ENCODE results near the gene RHBDD1. TPM values are rescaled to one million over a fixed set of nuclear protein-coding genes. Genes with fewer than 3 reads are reported as not detected.
A peak's percentile ranks its signal among the peaks of the same experiment; 100 is the strongest.

Gene RHBDD1
- polyA plus RNA-seq, 3 donors = 8.1 to 19.5 (median 15.5) TPM

DNA sequence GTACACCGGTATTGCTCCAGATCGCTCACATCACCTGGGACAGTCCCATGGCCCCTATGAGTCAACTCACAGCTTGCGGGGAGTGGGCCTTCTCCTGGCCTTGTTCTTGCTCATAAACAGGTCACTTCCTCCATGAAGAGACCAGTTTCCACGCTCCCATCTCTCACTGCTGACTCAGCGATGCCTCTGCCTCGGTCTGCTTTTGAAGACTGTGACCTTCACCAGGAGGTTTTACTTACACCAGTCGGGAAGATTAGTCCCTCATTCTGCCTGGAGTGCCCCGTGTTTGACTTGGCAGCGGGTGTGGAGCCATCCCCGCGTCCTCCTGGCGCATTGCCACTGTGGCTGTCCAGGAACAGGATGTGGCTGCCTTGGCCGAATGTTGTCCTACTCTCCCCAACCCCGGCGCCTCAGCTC, 159.8 kb downstream of the RHBDD1 start:
- no peak overlapping the region for H3K4me2 ChIP-seq (replicated peaks; ENCODE audit: extremely low read depth, low read length, poor library complexity, severe bottlenecking)
- H3K79me2 ChIP-seq (ENCODE audit: insufficient read depth, low read length) = no peaks in the 10 kb centered on the region
- H3K27me3 ChIP-seq (ENCODE audit: control insufficient read depth in 2 of 2, insufficient read depth in 2 of 2, low read length in 2 of 2) = no peaks in the 10 kb centered on the region
- TF ChIP-seq, protein P1, sequence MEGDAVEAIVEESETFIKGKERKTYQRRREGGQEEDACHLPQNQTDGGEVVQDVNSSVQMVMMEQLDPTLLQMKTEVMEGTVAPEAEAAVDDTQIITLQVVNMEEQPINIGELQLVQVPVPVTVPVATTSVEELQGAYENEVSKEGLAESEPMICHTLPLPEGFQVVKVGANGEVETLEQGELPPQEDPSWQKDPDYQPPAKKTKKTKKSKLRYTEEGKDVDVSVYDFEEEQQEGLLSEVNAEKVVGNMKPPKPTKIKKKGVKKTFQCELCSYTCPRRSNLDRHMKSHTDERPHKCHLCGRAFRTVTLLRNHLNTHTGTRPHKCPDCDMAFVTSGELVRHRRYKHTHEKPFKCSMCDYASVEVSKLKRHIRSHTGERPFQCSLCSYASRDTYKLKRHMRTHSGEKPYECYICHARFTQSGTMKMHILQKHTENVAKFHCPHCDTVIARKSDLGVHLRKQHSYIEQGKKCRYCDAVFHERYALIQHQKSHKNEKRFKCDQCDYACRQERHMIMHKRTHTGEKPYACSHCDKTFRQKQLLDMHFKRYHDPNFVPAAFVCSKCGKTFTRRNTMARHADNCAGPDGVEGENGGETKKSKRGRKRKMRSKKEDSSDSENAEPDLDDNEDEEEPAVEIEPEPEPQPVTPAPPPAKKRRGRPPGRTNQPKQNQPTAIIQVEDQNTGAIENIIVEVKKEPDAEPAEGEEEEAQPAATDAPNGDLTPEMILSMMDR (IDR thresholded peaks at IDR 0.05) = no peak
- no peak overlapping the region for H3K9ac ChIP-seq (ENCODE audit: insufficient read depth, low read length, poor library complexity, severe bottlenecking)
- H2AFZ ChIP-seq (ENCODE audit: insufficient read depth, low read depth, low read length, poor library complexity, severe bottlenecking) = no peak overlapping the region
- Mint-ChIP-seq H3K27ac (peak overlapping the region in 1 of 7 donors; percentile 25), H3K4me1 (peaks cover 18% of the 10 kb centered on the region), H3K36me3 (peaks cover 21 to 35% of the 10 kb centered on the region in 2 donors), H3K9me3 (peaks cover 0 to 4% (median 0%) of the 10 kb centered on the region in 7 donors), H3K4me3 (no peak overlapping the region), H3K27me3 (ENCODE audit: low read depth in 3 of 3) (peaks cover 0 to 2% (median 0%) of the 10 kb centered on the region in 3 donors)
- WGBS (ENCODE audit: insufficient coverage) = 79% methylated on average over 15 of the region's 15 CpGs
- no peak overlapping the region for H3K27ac ChIP-seq (ENCODE audit: low read depth in 1 of 2, low read length in 2 of 2)
- peak in 1 of 3 donors; percentile 24 for DNase-seq
- no peaks in the 10 kb centered on the region for H3K9me3 ChIP-seq (replicated peaks in 1 of 2; ENCODE audit: control insufficient read depth in 1 of 2, insufficient read depth in 1 of 2, low read length in 2 of 2)
- intact Hi-C loops (cut with micrococcal nuclease) = no loop called here
- H4K20me1 ChIP-seq (ENCODE audit: insufficient read depth, low read length) = no peaks in the 10 kb centered on the region
- H3K36me3 ChIP-seq (replicated peaks in 1 of 2; ENCODE audit: control insufficient read depth in 1 of 2, insufficient read depth in 2 of 2, low read length in 2 of 2) = peaks cover 2 to 23% of the 10 kb centered on the region in 2 donors
- peaks cover 10 to 11% of the 10 kb centered on the region in 2 donors for H3K4me1 ChIP-seq (ENCODE audit: control insufficient read depth in 1 of 2, insufficient read depth in 2 of 2, low read length in 2 of 2)
- no peak overlapping the region for H3K4me3 ChIP-seq (replicated peaks in 1 of 3; ENCODE audit: low read depth in 2 of 3, low read length in 3 of 3)

DNA sequence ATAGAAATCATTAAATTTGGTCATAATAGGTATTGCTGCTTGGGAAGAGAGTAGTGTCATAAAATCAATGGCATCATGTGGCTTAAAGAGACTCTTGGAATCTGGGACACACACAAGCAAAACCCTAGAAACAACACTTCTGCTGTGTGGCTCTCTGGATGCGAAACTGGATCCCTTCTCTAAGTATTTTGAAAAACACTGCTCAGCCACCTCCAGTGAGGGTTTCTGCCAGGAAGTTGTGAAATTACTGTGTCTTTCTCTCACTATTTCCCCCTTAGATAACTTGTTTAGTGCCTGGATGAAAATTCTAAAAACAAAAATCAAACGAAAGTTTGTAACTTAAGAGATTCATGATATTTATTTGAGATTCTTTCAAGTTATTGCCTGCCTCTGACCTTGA, 163.8 kb downstream of the RHBDD1 start:
- H3K9me3 Mint-ChIP-seq = peaks cover 0 to 8% (median 3%) of the 10 kb centered on the region in 7 donors
- no peaks in the 10 kb centered on the region for H3K79me2 ChIP-seq (ENCODE audit: insufficient read depth, low read length)
- H4K20me1 ChIP-seq (ENCODE audit: insufficient read depth, low read length) = no peaks in the 10 kb centered on the region
- H3K4me3 Mint-ChIP-seq = peak overlapping the region in 1 of 2 donors; percentile 56
- H3K4me3 ChIP-seq (replicated peaks in 1 of 3; ENCODE audit: low read depth in 2 of 3, low read length in 3 of 3) = no peak overlapping the region
- peaks cover 10 to 11% of the 10 kb centered on the region in 2 donors for H3K4me1 ChIP-seq (ENCODE audit: control insufficient read depth in 1 of 2, insufficient read depth in 2 of 2, low read length in 2 of 2)
- peaks cover 0 to 3% (median 0%) of the 10 kb centered on the region in 3 donors for H3K27me3 Mint-ChIP-seq (ENCODE audit: low read depth in 3 of 3)
- TF ChIP-seq, protein P1 (IDR thresholded peaks at IDR 0.05) = no peak
- no peak overlapping the region for H3K9ac ChIP-seq (ENCODE audit: insufficient read depth, low read length, poor library complexity, severe bottlenecking)
- DNase-seq = no peak
- no peak overlapping the region for H2AFZ ChIP-seq (ENCODE audit: insufficient read depth, low read depth, low read length, poor library complexity, severe bottlenecking)
- no peak overlapping the region for H3K27ac ChIP-seq (ENCODE audit: low read depth in 1 of 2, low read length in 2 of 2)
- peak overlapping the region in 3 of 7 donors; percentile 16 to 45 (median 21) for H3K27ac Mint-ChIP-seq
- no peak overlapping the region for H3K4me2 ChIP-seq (replicated peaks; ENCODE audit: extremely low read depth, low read length, poor library complexity, severe bottlenecking)
- H3K27me3 ChIP-seq (ENCODE audit: control insufficient read depth in 2 of 2, insufficient read depth in 2 of 2, low read length in 2 of 2) = no peaks in the 10 kb centered on the region
- H3K4me1 Mint-ChIP-seq = peaks cover 18% of the 10 kb centered on the region
- no CpG with 5 or more reads among the region's 2 CpGs for WGBS (ENCODE audit: insufficient coverage)
- no peaks in the 10 kb centered on the region for H3K9me3 ChIP-seq (replicated peaks in 1 of 2; ENCODE audit: control insufficient read depth in 1 of 2, insufficient read depth in 1 of 2, low read length in 2 of 2)
- intact Hi-C loops (cut with micrococcal nuclease) = no loop called here
- H3K36me3 Mint-ChIP-seq = peaks cover 28 to 32% of the 10 kb centered on the region in 2 donors
- peaks cover 0 to 13% of the 10 kb centered on the region in 2 donors for H3K36me3 ChIP-seq (replicated peaks in 1 of 2; ENCODE audit: control insufficient read depth in 1 of 2, insufficient read depth in 2 of 2, low read length in 2 of 2)

All from CD14-positive monocyte (primary cell).